GM19193 (cell line): Measurements from ENCODE around the gene LRRC74A.

Experiments
- POLR2A ChIP-seq: IDR thresholded peaks from 4 replicates; pipeline ENCODE4 v1.6.1; 2011; ENCODE audit not compliant: insufficient read depth, insufficient read length; ENCODE audit errors: extremely low read depth

Gene LRRC74A

GRCh38 chr14:76826122-76826521 is at the start of gene LRRC74A:
LRRC74A (plus strand) TSS chr14:76826408; CDS start chr14:76826698, 290 bp downstream.
- TF ChIP-seq POLR2A: no peak

- TF ChIP-seq POLR2A: no peak
Measured at GRCh38 chr14:76776428-76777251, 49.6 kb upstream of the LRRC74A start.

GRCh38 chr14:76777721-76778120 is 48.5 kb upstream of the LRRC74A start:
- TF ChIP-seq POLR2A: no peak

- TF ChIP-seq POLR2A: no peak
Measured at GRCh38 chr14:76778546-76779215, 47.5 kb upstream of the LRRC74A start.

- no peak for TF ChIP-seq POLR2A
Measured at GRCh38 chr14:76779221-76780057, 46.8 kb upstream of the LRRC74A start.

GRCh38 chr14:76780058-76780345 is 46.2 kb upstream of the LRRC74A start:
- no peak for TF ChIP-seq POLR2A

- no peak for TF ChIP-seq POLR2A
Measured at GRCh38 chr14:76780360-76780759, 45.8 kb upstream of the LRRC74A start.

- TF ChIP-seq POLR2A: no peak
Measured at GRCh38 chr14:76780875-76781647, 45.1 kb upstream of the LRRC74A start.

GRCh38 chr14:76781648-76782051 is 44.6 kb upstream of the LRRC74A start:
- TF ChIP-seq POLR2A: no peak

- no peak for TF ChIP-seq POLR2A
Measured at GRCh38 chr14:76782115-76782884, 43.9 kb upstream of the LRRC74A start.

- TF ChIP-seq POLR2A: no peak
Measured at GRCh38 chr14:76782885-76783566, 43.2 kb upstream of the LRRC74A start.

- TF ChIP-seq POLR2A: no peak
Measured at GRCh38 chr14:76784266-76784874, 41.8 kb upstream of the LRRC74A start.

GRCh38 chr14:76784881-76785280 is 41.3 kb upstream of the LRRC74A start:
- no peak for TF ChIP-seq POLR2A
